Thymus (tissue), 11 donors: ENCODE measurements around the gene TENM4. TPM values are rescaled to one million over a fixed set of nuclear protein-coding genes. Genes with fewer than 3 reads are reported as not detected.

ENCODE experiments used
- DNase-seq, 9 donors: peaks; one replicate each; pipeline ENCODE4 v3.0.0-alpha.2; 2013; ENCODE audit warnings: low spot score in 9 of 9, low read depth in 6 of 9, missing footprints in 1 of 9
- H3K27ac ChIP-seq, 2 donors: one replicate each; pipeline ENCODE4 v1.5.1; 2013; ENCODE audit warnings: control low read depth in 1 of 2, low read depth in 1 of 2, low read length in 1 of 2, mild to moderate bottlenecking in 1 of 2, moderate library complexity in 1 of 2
- H3K27me3 ChIP-seq, 2 donors: one replicate each; pipeline ENCODE4 v1.5.1; 2013; ENCODE audit warnings: low read length in 1 of 2; ENCODE audit not compliant: control insufficient read depth in 2 of 2, insufficient read depth in 1 of 2
- H3K36me3 ChIP-seq, 2 donors: one replicate each; pipeline ENCODE4 v1.5.1; 2013; ENCODE audit warnings: low read length in 1 of 2, mild to moderate bottlenecking in 1 of 2, moderate library complexity in 1 of 2; ENCODE audit not compliant: control insufficient read depth in 2 of 2, insufficient read depth in 2 of 2
- H3K4me1 ChIP-seq, 2 donors: one replicate each; pipeline ENCODE4 v1.5.1; 2013; ENCODE audit warnings: low read length in 2 of 2; ENCODE audit not compliant: control insufficient read depth in 2 of 2, insufficient read depth in 2 of 2
- H3K4me3 ChIP-seq, 2 donors: one replicate each; pipeline ENCODE4 v1.5.1; 2013; ENCODE audit warnings: low read length in 2 of 2, control low read depth in 1 of 2, mild to moderate bottlenecking in 1 of 2
- H3K9me3 ChIP-seq, 2 donors: one replicate each; pipeline ENCODE4 v1.5.1; 2013; ENCODE audit warnings: low read length in 1 of 2, mild to moderate bottlenecking in 1 of 2; ENCODE audit not compliant: control insufficient read depth in 2 of 2, insufficient read depth in 1 of 2
- whole genome bisulfite sequencing: extraction: QIAGEN DNeasy Blood & Tissue Kit; methylation state at CpG from one replicate; pipeline ENCODE4 v1.1.7; 2013; 5-methylcytosine and 5-hydroxymethylcytosine counted together
- polyA plus RNA-seq: library from polyadenylated mRNA; stranded (reverse); fragments of 200-250 nt; gene quantifications from one replicate; pipeline ENCODE4 v1.2.3, GENCODE V29; 2013
- total RNA-seq: library from RNA; stranded (reverse); fragments of 120-200 nt; gene quantifications from one replicate; pipeline ENCODE4 v1.2.4, GENCODE V29; 2013
- donor health status: healthy.

The TENM4 gene
- total and polyA plus RNA-seq, 2 donors: 1.0 to 2.8 TPM

GRCh38 chr11:79403839-79404238 lies 37.0 kb downstream of the TENM4 start:
- no peaks in the 10 kb centered on the region for H3K4me1 ChIP-seq
- no peaks in the 10 kb centered on the region for H3K27me3 ChIP-seq
- 100% methylated on average over 1 of the region's 1 CpG for whole genome bisulfite sequencing

GRCh38 chr11:79402912-79403311 lies 37.9 kb downstream of the TENM4 start:
- Histone ChIP-seq H3K27ac (no peak overlapping the region), H3K4me3 (no peak overlapping the region), H3K9me3 (no peaks in the 10 kb centered on the region), H3K4me1 (no peaks in the 10 kb centered on the region), H3K27me3 (no peaks in the 10 kb centered on the region), H3K36me3 (no peaks in the 10 kb centered on the region)
- no peak for DNase-seq
- WGBS: 86% methylated on average over 3 of the region's 3 CpGs

More at GRCh38 chr11:79403839-79404238, 37.0 kb downstream of the TENM4 start:
- Histone ChIP-seq H3K27ac (no peak overlapping the region), H3K9me3 (no peaks in the 10 kb centered on the region), H3K36me3 (no peaks in the 10 kb centered on the region), H3K4me3 (no peak overlapping the region)
- DNase-seq: no peak

- Histone ChIP-seq H3K9me3 (no peaks in the 10 kb centered on the region), H3K4me3 (no peak overlapping the region), H3K36me3 (no peaks in the 10 kb centered on the region), H3K4me1 (no peaks in the 10 kb centered on the region), H3K27me3 (no peaks in the 10 kb centered on the region), H3K27ac (no peak overlapping the region)
- DNase-seq: no peak
- WGBS: 78% methylated on average over 4 of the region's 4 CpGs
These were observed 40.0 kb downstream of the TENM4 start for GRCh38 chr11:79400717-79401330.

- Histone ChIP-seq H3K27me3 (no peaks in the 10 kb centered on the region), H3K4me3 (no peak overlapping the region)
- 69% methylated on average over 2 of the region's 2 CpGs for WGBS
These were observed 40.6 kb downstream of the TENM4 start for GRCh38 chr11:79400206-79400605.

GRCh38 chr11:79397252-79397651 lies 43.6 kb downstream of the TENM4 start:
- DNase-seq: no peak
- Histone ChIP-seq H3K4me1 (no peaks in the 10 kb centered on the region), H3K27me3 (no peaks in the 10 kb centered on the region)

More at GRCh38 chr11:79400206-79400605, 40.6 kb downstream of the TENM4 start:
- H3K4me1 ChIP-seq: no peaks in the 10 kb centered on the region
- no peak for DNase-seq
- no peak overlapping the region for H3K27ac ChIP-seq
- no peaks in the 10 kb centered on the region for H3K36me3 ChIP-seq
- no peaks in the 10 kb centered on the region for H3K9me3 ChIP-seq

GRCh38 chr11:79396674-79397073 lies 44.2 kb downstream of the TENM4 start:
- Histone ChIP-seq H3K27ac (no peak overlapping the region), H3K9me3 (no peaks in the 10 kb centered on the region), H3K27me3 (no peaks in the 10 kb centered on the region), H3K4me1 (no peaks in the 10 kb centered on the region), H3K4me3 (no peak overlapping the region), H3K36me3 (no peaks in the 10 kb centered on the region)
- no peak for DNase-seq
- WGBS: 87% methylated on average over 4 of the region's 4 CpGs

More at GRCh38 chr11:79397252-79397651, 43.6 kb downstream of the TENM4 start:
- WGBS: 97% methylated on average over 1 of the region's 1 CpG
- no peaks in the 10 kb centered on the region for H3K36me3 ChIP-seq
- no peaks in the 10 kb centered on the region for H3K9me3 ChIP-seq
- H3K4me3 ChIP-seq: no peak overlapping the region
- no peak overlapping the region for H3K27ac ChIP-seq

GRCh38 chr11:79396001-79396400 lies 44.8 kb downstream of the TENM4 start:
- no peaks in the 10 kb centered on the region for H3K4me1 ChIP-seq
- H3K4me3 ChIP-seq: no peak overlapping the region
- no peaks in the 10 kb centered on the region for H3K9me3 ChIP-seq
- H3K36me3 ChIP-seq: no peaks in the 10 kb centered on the region
- no peak for DNase-seq
- no peak overlapping the region for H3K27ac ChIP-seq
- no peaks in the 10 kb centered on the region for H3K27me3 ChIP-seq

- 39% methylated on average over 9 of the region's 9 CpGs for WGBS
These were observed 47.3 kb downstream of the TENM4 start for GRCh38 chr11:79393362-79394043.

GRCh38 chr11:79392161-79392560 lies 48.7 kb downstream of the TENM4 start:
- H3K4me1 ChIP-seq: no peaks in the 10 kb centered on the region
- no peaks in the 10 kb centered on the region for H3K27me3 ChIP-seq
- no peaks in the 10 kb centered on the region for H3K36me3 ChIP-seq
- 38% methylated on average over 4 of the region's 4 CpGs for WGBS
- no peak overlapping the region for H3K4me3 ChIP-seq
- H3K9me3 ChIP-seq: no peaks in the 10 kb centered on the region
- DNase-seq: no peak
- no peak overlapping the region for H3K27ac ChIP-seq

More at GRCh38 chr11:79393362-79394043, 47.3 kb downstream of the TENM4 start:
- no peaks in the 10 kb centered on the region for H3K9me3 ChIP-seq
- no peaks in the 10 kb centered on the region for H3K4me1 ChIP-seq
- H3K27ac ChIP-seq: no peak overlapping the region
- no peaks in the 10 kb centered on the region for H3K27me3 ChIP-seq
- no peak overlapping the region for H3K4me3 ChIP-seq
- no peaks in the 10 kb centered on the region for H3K36me3 ChIP-seq
- DNase-seq: no peak
